ENCODE results near the gene GRXCR1. TPM values are rescaled to one million over a fixed set of nuclear protein-coding genes. Genes with fewer than 3 reads are reported as not detected.

GRXCR1 gene
- total RNA-seq, 1 experiment from 2014 or later, result not detected

DNA sequence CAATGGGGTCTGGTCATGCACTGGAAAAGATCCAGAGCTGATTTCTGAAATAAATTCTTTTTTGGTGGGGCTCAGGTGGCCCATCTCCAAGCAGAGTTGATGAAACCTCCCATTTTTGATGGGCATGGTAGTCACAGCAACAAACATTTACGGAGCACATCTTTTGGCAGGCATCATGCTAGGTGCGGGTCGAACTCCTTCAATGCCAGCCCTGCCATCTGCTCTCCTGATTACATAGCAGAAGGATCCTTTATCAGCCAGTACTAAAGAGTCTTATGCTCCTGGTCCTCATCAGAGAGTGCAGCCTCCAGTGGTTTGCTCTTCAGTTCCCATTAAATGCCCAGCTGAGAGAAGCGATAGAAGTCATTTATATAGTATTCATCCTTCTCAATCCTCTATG is 121.7 kb downstream of the GRXCR1 start:
- intact Hi-C loops (cut with micrococcal nuclease; ENCODE audit: unreplicated experiment), result no loop called here
- Histone ChIP-seq H2AFZ (no peak overlapping the region), H3K4me1 (replicated peaks; ENCODE audit: insufficient read depth) (no peaks in the 10 kb centered on the region), H3K27ac (no peak overlapping the region), H3K27me3 (ENCODE audit: insufficient read depth, low read depth) (no peaks in the 10 kb centered on the region), H3K9me2 (ENCODE audit: insufficient read depth) (no peaks in the 10 kb centered on the region; the same call in 1 of the 2 replicates), H3K9me3 (ENCODE audit: insufficient read depth, low read depth) (no peaks in the 10 kb centered on the region), H3K79me2 (ENCODE audit: low read depth) (no peaks in the 10 kb centered on the region), H4K20me1 (ENCODE audit: insufficient read depth) (no peaks in the 10 kb centered on the region), H3F3A (ENCODE audit: insufficient read depth, low read depth) (no peaks in the 10 kb centered on the region), H3K4me3 (no peak overlapping the region), H3K36me3 (ENCODE audit: low read depth) (no peaks in the 10 kb centered on the region), H3K4me2 (no peak overlapping the region)
- DNase-seq, result no peak
- BruUV-seq (replicated peaks), result no TSS peak
- ChIA-PET POLR2A (ENCODE audit: unreplicated experiment) (no interaction called here), CTCF (interaction anchor here (0.7 kb wide), 1 partner anchor 602 kb away, joined by 4 read pairs; no protein-coding TSS in a partner anchor)
- TF ChIP-seq, protein P1, sequence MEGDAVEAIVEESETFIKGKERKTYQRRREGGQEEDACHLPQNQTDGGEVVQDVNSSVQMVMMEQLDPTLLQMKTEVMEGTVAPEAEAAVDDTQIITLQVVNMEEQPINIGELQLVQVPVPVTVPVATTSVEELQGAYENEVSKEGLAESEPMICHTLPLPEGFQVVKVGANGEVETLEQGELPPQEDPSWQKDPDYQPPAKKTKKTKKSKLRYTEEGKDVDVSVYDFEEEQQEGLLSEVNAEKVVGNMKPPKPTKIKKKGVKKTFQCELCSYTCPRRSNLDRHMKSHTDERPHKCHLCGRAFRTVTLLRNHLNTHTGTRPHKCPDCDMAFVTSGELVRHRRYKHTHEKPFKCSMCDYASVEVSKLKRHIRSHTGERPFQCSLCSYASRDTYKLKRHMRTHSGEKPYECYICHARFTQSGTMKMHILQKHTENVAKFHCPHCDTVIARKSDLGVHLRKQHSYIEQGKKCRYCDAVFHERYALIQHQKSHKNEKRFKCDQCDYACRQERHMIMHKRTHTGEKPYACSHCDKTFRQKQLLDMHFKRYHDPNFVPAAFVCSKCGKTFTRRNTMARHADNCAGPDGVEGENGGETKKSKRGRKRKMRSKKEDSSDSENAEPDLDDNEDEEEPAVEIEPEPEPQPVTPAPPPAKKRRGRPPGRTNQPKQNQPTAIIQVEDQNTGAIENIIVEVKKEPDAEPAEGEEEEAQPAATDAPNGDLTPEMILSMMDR (conservative IDR thresholded peaks at IDR 0.05), result no peak
- TF ChIP-seq EZH2 (IDR thresholded peaks at IDR 0.05; ENCODE audit: low read depth), result no peak

DNA sequence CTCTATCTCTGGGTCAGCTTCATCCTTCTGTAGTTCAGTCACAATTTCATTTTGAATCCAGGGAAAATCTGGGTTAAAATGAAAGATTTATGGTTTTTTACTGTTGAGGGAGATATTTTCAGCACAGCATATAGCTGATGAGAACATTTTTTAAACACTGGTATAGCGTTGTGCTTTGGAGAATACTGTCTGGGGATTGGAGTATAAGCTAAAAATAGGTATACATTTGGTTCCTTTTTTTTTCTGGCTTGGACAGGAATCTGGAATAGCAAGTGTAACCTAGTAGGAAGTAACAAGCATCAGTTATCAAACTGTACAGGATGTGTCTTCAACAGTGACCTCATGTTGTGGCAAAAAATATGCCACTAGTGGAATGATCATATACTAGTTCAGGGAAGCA is 149.1 kb downstream of the GRXCR1 start:
- Histone ChIP-seq H3K79me2 (ENCODE audit: low read depth) (no peaks in the 10 kb centered on the region), H3K4me1 (replicated peaks; ENCODE audit: insufficient read depth) (no peaks in the 10 kb centered on the region), H3K27me3 (ENCODE audit: insufficient read depth, low read depth) (no peaks in the 10 kb centered on the region), H3F3A (ENCODE audit: insufficient read depth, low read depth) (no peaks in the 10 kb centered on the region), H3K9me2 (ENCODE audit: insufficient read depth) (no peaks in the 10 kb centered on the region; the same call in 1 of the 2 replicates), H2AFZ (no peak overlapping the region), H3K4me2 (no peak overlapping the region), H3K36me3 (ENCODE audit: low read depth) (no peaks in the 10 kb centered on the region), H4K20me1 (ENCODE audit: insufficient read depth) (no peaks in the 10 kb centered on the region), H3K9me3 (ENCODE audit: insufficient read depth, low read depth) (no peaks in the 10 kb centered on the region), H3K4me3 (no peak overlapping the region), H3K27ac (no peak overlapping the region)
- CTCF ChIA-PET, result no interaction called here
- no peak for DNase-seq
- POLR2A ChIA-PET (ENCODE audit: unreplicated experiment), result no interaction called here
- TF ChIP-seq, protein P1 (conservative IDR thresholded peaks at IDR 0.05), result no peak
- TF ChIP-seq EZH2 (IDR thresholded peaks at IDR 0.05; ENCODE audit: low read depth), result no peak
- intact Hi-C loops (cut with micrococcal nuclease; ENCODE audit: unreplicated experiment), result no loop called here
- no TSS peak for BruUV-seq (replicated peaks)

DNA sequence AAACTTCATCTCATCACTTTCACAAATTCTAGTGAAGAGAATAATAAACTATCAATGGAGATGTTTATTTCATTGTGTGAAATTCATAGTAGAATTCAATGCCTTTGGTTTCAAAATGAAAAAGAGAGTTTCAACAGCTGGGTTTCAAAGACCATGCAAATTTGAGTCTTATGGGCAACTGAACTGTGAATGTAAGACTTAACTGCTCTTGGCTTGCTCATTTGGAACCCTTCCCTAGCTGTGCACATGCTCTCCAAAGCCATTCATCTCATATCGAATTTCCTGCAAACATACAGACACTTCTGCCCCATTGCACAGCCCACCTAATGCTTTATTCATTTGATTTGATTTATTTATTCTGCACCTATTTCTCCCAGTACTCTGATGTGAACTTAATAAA is 154.5 kb downstream of the GRXCR1 start:
- Histone ChIP-seq H3K9me3 (ENCODE audit: insufficient read depth, low read depth) (no peaks in the 10 kb centered on the region), H3K4me1 (replicated peaks; ENCODE audit: insufficient read depth) (no peaks in the 10 kb centered on the region), H3K4me2 (no peak overlapping the region), H3K36me3 (ENCODE audit: low read depth) (no peaks in the 10 kb centered on the region), H2AFZ (no peak overlapping the region), H3F3A (ENCODE audit: insufficient read depth, low read depth) (no peaks in the 10 kb centered on the region), H4K20me1 (ENCODE audit: insufficient read depth) (no peaks in the 10 kb centered on the region), H3K4me3 (no peak overlapping the region), H3K9me2 (ENCODE audit: insufficient read depth) (no peaks in the 10 kb centered on the region), H3K27me3 (ENCODE audit: insufficient read depth, low read depth) (no peaks in the 10 kb centered on the region), H3K79me2 (ENCODE audit: low read depth) (no peaks in the 10 kb centered on the region), H3K27ac (no peak overlapping the region)
- intact Hi-C loops (cut with micrococcal nuclease; ENCODE audit: unreplicated experiment), result no loop called here
- ChIA-PET CTCF (no interaction called here), POLR2A (ENCODE audit: unreplicated experiment) (no interaction called here)
- TF ChIP-seq, protein P1 (conservative IDR thresholded peaks at IDR 0.05), result no peak
- TF ChIP-seq EZH2 (IDR thresholded peaks at IDR 0.05; ENCODE audit: low read depth), result no peak
- BruUV-seq (replicated peaks), result no TSS peak
- no peak for DNase-seq
